Endothelial cell of umbilical vein (primary cell): ENCODE results near the gene CTBP2. TPM values are rescaled to one million over a fixed set of nuclear protein-coding genes. Genes with fewer than 3 reads are reported as not detected.

Source experiments
- BruUV-seq: library from RNA; stranded (reverse); fragments of 400-500 nt; replicated peaks from 2 replicates; lab custom pipeline; 2021; lab: Mats Ljungman, UMichigan
- CTCF ChIA-PET: fragments of 300-600, 350-600 bp; sonication (Branson Sonifier 250); formaldehyde crosslinking; loops from one replicate; lab custom pipeline; 2021; ENCODE audit warnings: antibody characterized with exemption, inconsistent platforms; lab: Charles Lee
- POLR2A ChIA-PET: fragments of 300-600, 350-600 bp; sonication (Branson Sonifier 250); formaldehyde crosslinking; loops from one replicate; lab custom pipeline; 2021; ENCODE audit warnings: antibody characterized with exemption, inconsistent platforms; lab: Charles Lee
- DNase-seq: peaks from one replicate; pipeline ENCODE4 v3.0.0-alpha.2; 2011; ENCODE audit warnings: low read depth, low spot score
- FAIRE-seq: peaks from 2 replicates; lab custom pipeline; 2011; peaks lifted over from hg19 to GRCh38; lab: Jason Lieb, UNC
- H2AFZ ChIP-seq: 2 replicates; pipeline ENCODE4 v1.6.0; 2012; ENCODE audit warnings: low read depth, low read length, control low read depth, inconsistent platforms
- H3K27ac ChIP-seq: 2 replicates; pipeline ENCODE4 v1.5.1; 2011; ENCODE audit warnings: low read depth, mild to moderate bottlenecking, control low read depth, low read length, moderate library complexity; ENCODE audit not compliant: insufficient read depth
- H3K27me3 ChIP-seq, 2 experiments: 2 replicates each; pipeline versions ENCODE4 v1.6.0 to v1.6.1; 2011; ENCODE audit warnings: low read length in 2 of 2, mixed read lengths in 1 of 2; ENCODE audit not compliant: control insufficient read depth in 2 of 2, insufficient read depth in 2 of 2
- H3K36me3 ChIP-seq, 2 experiments: 2 replicates in 1 of 2; 3 replicates in 1 of 2; pipeline ENCODE4 v1.5.1; 2011; ENCODE audit warnings: low read length in 2 of 2, mild to moderate bottlenecking in 1 of 2, moderate library complexity in 1 of 2; ENCODE audit not compliant: control insufficient read depth in 2 of 2, insufficient read depth in 2 of 2; ENCODE audit errors: extremely low read depth in 1 of 2
- H3K4me1 ChIP-seq: 3 replicates; pipeline ENCODE4 v1.5.1; 2011; ENCODE audit warnings: mild to moderate bottlenecking, low read length; ENCODE audit not compliant: control insufficient read depth, insufficient read depth; ENCODE audit errors: extremely low read depth
- H3K4me2 ChIP-seq: 2 replicates; pipeline ENCODE4 v1.6.1; 2011; ENCODE audit warnings: low read length, control low read depth, mixed read lengths; ENCODE audit not compliant: insufficient read depth
- H3K4me3 ChIP-seq, 3 experiments: fragments of 200-600 bp in 1 of 3; sonication (generic), shearing (Covaris generic) in 1 of 3; replicated peaks in 1 of 3; 2 replicates each; pipeline ENCODE4 v1.5.1; 2011 to 2016; ENCODE audit warnings: control low read depth in 3 of 3, low read length in 3 of 3, mild to moderate bottlenecking in 2 of 3, inconsistent platforms in 1 of 3, low read depth in 1 of 3, moderate library complexity in 1 of 3; ENCODE audit not compliant: insufficient read depth in 1 of 3
- H3K79me2 ChIP-seq: 2 replicates; pipeline ENCODE4 v1.6.0; 2012; ENCODE audit warnings: low read length, inconsistent platforms; ENCODE audit not compliant: control insufficient read depth, insufficient read depth
- H3K9ac ChIP-seq: replicated peaks from 2 replicates; pipeline ENCODE3; 2011; ENCODE audit warnings: low read length, control low read depth; ENCODE audit not compliant: insufficient read depth; ENCODE audit errors: extremely low read depth
- H3K9me1 ChIP-seq: replicated peaks from 3 replicates; pipeline ENCODE4 v1.6.0; 2011; ENCODE audit warnings: mild to moderate bottlenecking, low read length; ENCODE audit not compliant: control insufficient read depth, insufficient read depth; ENCODE audit errors: extremely low read depth
- H3K9me3 ChIP-seq: replicated peaks from 2 replicates; pipeline ENCODE4 v1.5.1; 2012; ENCODE audit warnings: low read length, inconsistent platforms; ENCODE audit not compliant: control insufficient read depth, insufficient read depth
- H4K20me1 ChIP-seq: replicated peaks from 2 replicates; pipeline ENCODE3; 2011; ENCODE audit warnings: mild to moderate bottlenecking, low read length; ENCODE audit not compliant: control insufficient read depth, insufficient read depth; ENCODE audit errors: extremely low read depth
- EZH2 ChIP-seq: IDR thresholded peaks from 2 replicates; pipeline ENCODE4 v1.6.1; 2012; ENCODE audit warnings: borderline replicate concordance, low read depth, mild to moderate bottlenecking, moderate library complexity, low read length, inconsistent platforms; ENCODE audit not compliant: severe bottlenecking
- FOS ChIP-seq: IDR thresholded peaks from 2 replicates; pipeline ENCODE4 v1.6.1; 2011; ENCODE audit warnings: mild to moderate bottlenecking, low read length, moderate library complexity, borderline replicate concordance; ENCODE audit not compliant: insufficient read depth
- GATA2 ChIP-seq: IDR thresholded peaks from 2 replicates; pipeline ENCODE4 v1.7.0; 2011; ENCODE audit warnings: low read depth, mild to moderate bottlenecking, moderate library complexity, mixed read lengths, low read length; ENCODE audit not compliant: insufficient read length, insufficient read depth
- JUN ChIP-seq: IDR thresholded peaks from 2 replicates; pipeline ENCODE4 v1.6.1; 2011; ENCODE audit warnings: borderline replicate concordance, low read depth; ENCODE audit not compliant: insufficient read length, insufficient read depth
- MYC ChIP-seq: IDR thresholded peaks from one replicate; pipeline ENCODE4 v1.6.1; 2011; ENCODE audit warnings: mild to moderate bottlenecking, low read depth, low read length
- POLR2A ChIP-seq: IDR thresholded peaks from 2 replicates; pipeline ENCODE4 v1.6.1; 2012; ENCODE audit warnings: low read depth, mild to moderate bottlenecking, control low read depth, low read length
- POLR2AphosphoS5 ChIP-seq: IDR thresholded peaks from 2 replicates; pipeline ENCODE4 v1.6.1; 2012; ENCODE audit warnings: low read depth, mild to moderate bottlenecking, control low read depth, low read length, moderate library complexity; ENCODE audit not compliant: insufficient read depth
- dilution Hi-C: fragments of 300-500 bp; cut with MboI; formaldehyde crosslinking; loops from one replicate; pipeline ENCODE4 v1.15.0; 2019; ENCODE audit warnings: low sequenced_read_pairs; ENCODE audit not compliant: extremely low pct_ligation_motif_present
- intact Hi-C: fragments of 100-400 bp; cut with micrococcal nuclease; formaldehyde crosslinking; loops from one replicate; pipeline ENCODE4 v1.10.0; 2022
- polyA plus RNA-seq, 4 experiments: library from polyadenylated mRNA; depleted of rRNA in 3 of 4; stranded (reverse) in 3 of 4; unstranded in 1 of 4; fragments of >200 nt; gene quantifications; 2 replicates each; pipeline versions ENCODE4 v1.2.1 to v1.2.3, GENCODE V29; 2011 to 2012; ENCODE audit warnings: missing spikeins in 1 of 4
- total RNA-seq: library from RNA; stranded (reverse); gene quantifications from 2 replicates; pipeline ENCODE4 v1.2.3, GENCODE V29; 2021
- TF ChIP-seq, protein P1 (sequence below), 2 donors: IDR thresholded peaks; 1 replicate in 1 of 2; 2 replicates in 1 of 2; pipeline ENCODE4 v1.5.1; 2011; ENCODE audit warnings: low read length in 2 of 2, mild to moderate bottlenecking in 2 of 2, moderate library complexity in 2 of 2, control low read depth in 1 of 2, inconsistent platforms in 1 of 2, low read depth in 1 of 2; ENCODE audit not compliant: insufficient read depth in 1 of 2; ENCODE audit errors: extremely low read depth in 1 of 2
- TF ChIP-seq, protein P2 (sequence below): IDR thresholded peaks from 2 replicates; pipeline ENCODE4 v1.6.1; 2011; ENCODE audit not compliant: insufficient read depth, insufficient read length

Gene CTBP2
- total and polyA plus RNA-seq, 2 donors (not counting 3 experiments of a cell fraction or from before 2014, with no cell fraction given) = 118 to 128 TPM

DNA sequence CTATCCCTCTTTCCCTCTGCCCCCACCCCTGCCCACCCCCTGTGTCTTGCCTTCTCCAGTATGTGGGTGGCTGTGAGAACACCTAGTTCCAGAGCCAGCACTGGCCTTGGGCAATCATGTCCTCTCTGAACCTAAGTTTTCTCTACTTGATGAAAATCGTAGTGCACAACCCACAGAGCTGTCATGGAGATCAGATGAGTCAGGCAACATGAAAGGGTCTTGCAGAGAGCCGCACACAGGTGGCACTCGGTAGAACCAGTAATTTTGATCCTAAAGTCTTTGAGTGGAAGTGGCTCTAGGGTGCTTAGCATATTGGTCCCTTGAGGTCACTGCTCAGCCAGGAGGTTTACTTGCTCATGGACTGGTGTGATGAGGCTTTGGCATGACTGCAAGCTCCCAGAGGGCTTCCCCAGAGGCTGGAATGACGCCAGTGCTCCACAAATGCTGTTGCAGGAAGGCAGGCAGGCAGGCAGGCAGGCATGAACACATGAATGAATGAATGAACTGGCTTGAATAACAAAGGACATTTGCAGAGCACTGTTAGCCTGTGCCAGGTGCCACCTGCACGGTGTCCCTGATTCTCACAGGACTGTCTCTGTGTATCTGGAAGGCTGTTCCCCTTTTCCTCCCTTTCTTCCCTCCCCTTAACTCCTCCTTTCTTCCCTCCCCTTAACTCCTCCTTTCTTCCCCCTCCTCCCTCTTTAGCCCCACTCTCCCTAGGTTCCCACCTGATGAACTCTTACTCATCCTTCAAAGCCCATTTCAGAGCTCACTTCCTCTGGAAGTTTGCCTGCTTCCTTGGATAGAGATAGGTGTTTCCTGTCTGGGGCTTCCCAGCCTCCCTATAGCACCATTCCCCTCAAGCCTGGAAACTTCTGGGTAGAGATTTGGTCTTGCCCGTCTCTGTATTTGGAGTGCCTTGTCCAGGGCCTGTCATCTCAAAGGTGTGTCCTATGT, 27.2 kb upstream of the CTBP2 start:
- Histone ChIP-seq H2AFZ (no peak overlapping the region), H3K4me2 (no peak overlapping the region), H3K9ac (no peak overlapping the region), H3K9me3 (no peaks in the 10 kb centered on the region), H3K4me1 (no peaks in the 10 kb centered on the region), H3K36me3 (no peaks in the 10 kb centered on the region), H3K27ac (no peak overlapping the region), H4K20me1 (no peaks in the 10 kb centered on the region), H3K4me3 (no peak overlapping the region), H3K79me2 (no peaks in the 10 kb centered on the region), H3K9me1 (no peaks in the 10 kb centered on the region), H3K27me3 (peaks cover 0 to 4% of the 10 kb centered on the region in 2 experiments)
- POLR2A ChIA-PET = no interaction called here
- TF ChIP-seq POLR2A (no peak), MYC (no peak)
- dilution Hi-C loops = no loop called here
- intact Hi-C loops = no loop called here
- no TSS peak for BruUV-seq
- CTCF ChIA-PET = no interaction called here
- no peak for FAIRE-seq
- no peak for DNase-seq

DNA sequence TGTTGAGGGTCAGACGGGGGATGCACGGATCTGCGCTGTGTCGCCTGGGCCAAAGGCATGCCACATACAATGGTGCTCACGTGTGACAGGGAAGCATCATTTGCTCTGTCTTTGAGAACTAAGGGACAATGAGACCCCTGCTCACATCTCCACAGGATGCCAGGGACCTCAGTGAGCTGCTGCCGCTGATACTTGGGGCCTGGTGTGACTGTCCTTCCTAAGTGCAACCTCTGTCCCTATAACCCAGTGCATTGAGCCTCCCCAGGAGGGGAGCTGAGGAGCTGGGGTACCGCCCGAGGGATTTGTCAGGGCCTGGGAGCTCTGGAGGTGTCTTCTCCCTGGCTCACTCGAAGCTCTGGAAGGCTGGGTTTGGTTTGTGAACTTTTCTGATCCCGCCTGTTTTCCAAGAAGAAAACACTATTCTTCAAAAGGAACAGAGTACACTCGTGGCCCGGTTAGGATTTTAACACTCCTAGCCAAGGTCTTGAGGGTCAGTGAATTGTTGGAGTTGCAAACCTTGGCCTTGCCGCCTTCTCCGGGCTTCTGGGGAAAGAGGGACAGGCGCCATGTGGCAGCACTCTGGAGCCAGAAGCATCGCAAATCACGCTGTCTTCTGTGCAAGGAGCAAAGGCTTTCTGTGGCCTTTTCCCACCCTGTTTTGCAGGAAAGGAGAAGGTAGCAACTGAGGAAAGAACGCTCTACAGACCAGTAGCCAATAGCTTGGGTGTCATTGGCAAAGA, 26.2 kb upstream of the CTBP2 start:
- BruUV-seq = no TSS peak
- H3K9ac ChIP-seq = no peak overlapping the region
- H3K4me1 ChIP-seq = no peaks in the 10 kb centered on the region
- H3K27me3 ChIP-seq = peaks cover 0 to 4% of the 10 kb centered on the region in 2 experiments
- no peak for DNase-seq
- no peaks in the 10 kb centered on the region for H3K9me3 ChIP-seq
- H3K4me3 ChIP-seq = no peak overlapping the region
- CTCF ChIA-PET = no interaction called here
- POLR2A ChIA-PET = no interaction called here
- no peaks in the 10 kb centered on the region for H4K20me1 ChIP-seq
- intact Hi-C loops (no loop called here), dilution Hi-C loops (no loop called here)
- H2AFZ ChIP-seq = no peak overlapping the region
- no peaks in the 10 kb centered on the region for H3K36me3 ChIP-seq
- H3K27ac ChIP-seq = no peak overlapping the region
- no peaks in the 10 kb centered on the region for H3K79me2 ChIP-seq
- no peak for TF ChIP-seq MYC
- no peak for TF ChIP-seq POLR2AphosphoS5
- TF ChIP-seq FOS = no peak
- TF ChIP-seq, protein P1, sequence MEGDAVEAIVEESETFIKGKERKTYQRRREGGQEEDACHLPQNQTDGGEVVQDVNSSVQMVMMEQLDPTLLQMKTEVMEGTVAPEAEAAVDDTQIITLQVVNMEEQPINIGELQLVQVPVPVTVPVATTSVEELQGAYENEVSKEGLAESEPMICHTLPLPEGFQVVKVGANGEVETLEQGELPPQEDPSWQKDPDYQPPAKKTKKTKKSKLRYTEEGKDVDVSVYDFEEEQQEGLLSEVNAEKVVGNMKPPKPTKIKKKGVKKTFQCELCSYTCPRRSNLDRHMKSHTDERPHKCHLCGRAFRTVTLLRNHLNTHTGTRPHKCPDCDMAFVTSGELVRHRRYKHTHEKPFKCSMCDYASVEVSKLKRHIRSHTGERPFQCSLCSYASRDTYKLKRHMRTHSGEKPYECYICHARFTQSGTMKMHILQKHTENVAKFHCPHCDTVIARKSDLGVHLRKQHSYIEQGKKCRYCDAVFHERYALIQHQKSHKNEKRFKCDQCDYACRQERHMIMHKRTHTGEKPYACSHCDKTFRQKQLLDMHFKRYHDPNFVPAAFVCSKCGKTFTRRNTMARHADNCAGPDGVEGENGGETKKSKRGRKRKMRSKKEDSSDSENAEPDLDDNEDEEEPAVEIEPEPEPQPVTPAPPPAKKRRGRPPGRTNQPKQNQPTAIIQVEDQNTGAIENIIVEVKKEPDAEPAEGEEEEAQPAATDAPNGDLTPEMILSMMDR (IDR thresholded peaks at IDR 0.05; ENCODE audit: extremely low read depth in 1 of 2, insufficient read depth in 1 of 2, low read depth in 1 of 2, low read length in 2 of 2) = no peak
- no peak for TF ChIP-seq EZH2
- TF ChIP-seq POLR2A = no peak
- TF ChIP-seq, protein P2, sequence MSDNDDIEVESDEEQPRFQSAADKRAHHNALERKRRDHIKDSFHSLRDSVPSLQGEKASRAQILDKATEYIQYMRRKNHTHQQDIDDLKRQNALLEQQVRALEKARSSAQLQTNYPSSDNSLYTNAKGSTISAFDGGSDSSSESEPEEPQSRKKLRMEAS = no peak
- no peak for TF ChIP-seq JUN
- TF ChIP-seq GATA2 = no peak
- no peak for FAIRE-seq
- no peaks in the 10 kb centered on the region for H3K9me1 ChIP-seq
- H3K4me2 ChIP-seq = no peak overlapping the region
